ENCODE results near the gene TMED9.

TMED9 gene

DNA sequence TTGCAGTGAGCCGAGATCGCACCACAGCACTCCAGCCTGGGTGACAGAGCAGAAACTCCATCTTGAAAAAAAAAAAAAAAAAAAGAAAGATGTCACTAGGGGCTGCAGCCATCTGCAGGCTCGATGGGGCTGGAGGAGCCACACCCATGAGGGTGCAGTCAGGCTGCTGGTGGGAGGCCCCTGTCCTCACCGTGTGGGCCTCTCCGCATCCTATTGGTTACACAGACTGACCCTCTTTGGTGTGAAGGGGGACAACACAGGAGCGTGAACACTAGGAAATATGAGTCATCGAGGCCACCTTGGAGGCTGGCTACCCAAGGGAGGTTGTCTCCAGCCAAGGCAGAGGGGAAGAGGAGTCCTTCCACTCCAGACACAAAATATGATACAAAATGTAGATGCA lies 23.7 kb upstream of the TMED9 start:
- Histone ChIP-seq H3K4me3 (ENCODE audit: low read length) (no peak overlapping the region), H3K27me3 (replicated peaks; ENCODE audit: insufficient read depth, low read length) (no peaks in the 10 kb centered on the region), H4K20me1 (ENCODE audit: insufficient read depth, low read length) (no peaks in the 10 kb centered on the region), H3K4me2 (ENCODE audit: low read depth, low read length) (no peak overlapping the region), H3K9ac (ENCODE audit: low read length) (no peak overlapping the region), H3K27ac (ENCODE audit: low read length) (no peak overlapping the region), H3K36me3 (replicated peaks; ENCODE audit: insufficient read depth, low read length) (no peaks in the 10 kb centered on the region), H3F3A (ENCODE audit: insufficient read depth, low read length) (no peaks in the 10 kb centered on the region), H3K4me1 (ENCODE audit: low read length) (no peaks in the 10 kb centered on the region), H3K9me2 (replicated peaks; ENCODE audit: insufficient read depth, low read length) (no peaks in the 10 kb centered on the region), H3K79me2 (ENCODE audit: low read length) (no peaks in the 10 kb centered on the region), H3K9me3 (replicated peaks; ENCODE audit: insufficient read depth, low read length) (no peaks in the 10 kb centered on the region), H2AFZ (ENCODE audit: low read length) (no peak overlapping the region)
- no peak for DNase-seq
- TF ChIP-seq EZH2phosphoT487 (IDR thresholded peaks at IDR 0.05; ENCODE audit: low read length) (no peak), EZH2 (optimal IDR thresholded peaks at IDR 0.05; ENCODE audit: low read depth, low read length) (no peak)
- TF ChIP-seq, protein P1, sequence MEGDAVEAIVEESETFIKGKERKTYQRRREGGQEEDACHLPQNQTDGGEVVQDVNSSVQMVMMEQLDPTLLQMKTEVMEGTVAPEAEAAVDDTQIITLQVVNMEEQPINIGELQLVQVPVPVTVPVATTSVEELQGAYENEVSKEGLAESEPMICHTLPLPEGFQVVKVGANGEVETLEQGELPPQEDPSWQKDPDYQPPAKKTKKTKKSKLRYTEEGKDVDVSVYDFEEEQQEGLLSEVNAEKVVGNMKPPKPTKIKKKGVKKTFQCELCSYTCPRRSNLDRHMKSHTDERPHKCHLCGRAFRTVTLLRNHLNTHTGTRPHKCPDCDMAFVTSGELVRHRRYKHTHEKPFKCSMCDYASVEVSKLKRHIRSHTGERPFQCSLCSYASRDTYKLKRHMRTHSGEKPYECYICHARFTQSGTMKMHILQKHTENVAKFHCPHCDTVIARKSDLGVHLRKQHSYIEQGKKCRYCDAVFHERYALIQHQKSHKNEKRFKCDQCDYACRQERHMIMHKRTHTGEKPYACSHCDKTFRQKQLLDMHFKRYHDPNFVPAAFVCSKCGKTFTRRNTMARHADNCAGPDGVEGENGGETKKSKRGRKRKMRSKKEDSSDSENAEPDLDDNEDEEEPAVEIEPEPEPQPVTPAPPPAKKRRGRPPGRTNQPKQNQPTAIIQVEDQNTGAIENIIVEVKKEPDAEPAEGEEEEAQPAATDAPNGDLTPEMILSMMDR (IDR thresholded peaks at IDR 0.05; ENCODE audit: low read length) = no peak

GRCh38 chr5:177569894-177570293 lies 22.1 kb upstream of the TMED9 start:
- Histone ChIP-seq H3K79me2 (ENCODE audit: low read length) (no peaks in the 10 kb centered on the region), H3K9me3 (replicated peaks; ENCODE audit: insufficient read depth, low read length) (no peaks in the 10 kb centered on the region), H3K9me2 (replicated peaks; ENCODE audit: insufficient read depth, low read length) (no peaks in the 10 kb centered on the region), H3K27ac (ENCODE audit: low read length) (no peak overlapping the region), H4K20me1 (ENCODE audit: insufficient read depth, low read length) (no peaks in the 10 kb centered on the region), H3K9ac (ENCODE audit: low read length) (no peak overlapping the region), H3K36me3 (replicated peaks; ENCODE audit: insufficient read depth, low read length) (no peaks in the 10 kb centered on the region), H3K4me3 (ENCODE audit: low read length) (no peak overlapping the region), H3F3A (ENCODE audit: insufficient read depth, low read length) (no peaks in the 10 kb centered on the region), H2AFZ (ENCODE audit: low read length) (no peak overlapping the region), H3K4me1 (ENCODE audit: low read length) (no peaks in the 10 kb centered on the region), H3K4me2 (ENCODE audit: low read depth, low read length) (no peak overlapping the region), H3K27me3 (replicated peaks; ENCODE audit: insufficient read depth, low read length) (peaks cover 13% of the 10 kb centered on the region)
- DNase-seq = no peak
- TF ChIP-seq, protein P1 (IDR thresholded peaks at IDR 0.05; ENCODE audit: low read length) = no peak
- TF ChIP-seq EZH2 (optimal IDR thresholded peaks at IDR 0.05; ENCODE audit: low read depth, low read length) = no peak
- no peak for TF ChIP-seq EZH2phosphoT487 (IDR thresholded peaks at IDR 0.05; ENCODE audit: low read length)

DNA sequence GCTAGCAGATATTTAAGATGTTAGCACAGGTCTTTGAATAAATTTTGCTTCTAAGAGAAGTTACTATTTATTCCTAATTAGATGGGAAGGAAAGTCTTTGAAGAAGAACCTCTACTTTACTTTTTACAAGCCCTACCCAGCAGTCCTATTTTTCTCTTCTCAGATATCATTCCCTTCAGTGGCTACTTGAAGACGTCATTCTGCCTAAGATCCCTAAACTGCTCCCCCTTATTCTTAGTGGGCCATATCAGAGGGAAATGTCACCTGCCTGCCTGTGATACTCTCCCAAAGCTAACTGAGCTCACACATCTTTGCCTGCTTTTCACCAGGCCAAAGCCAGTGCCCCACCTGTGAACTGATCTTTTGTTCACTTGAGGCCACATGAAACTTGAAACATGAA lies 16.5 kb upstream of the TMED9 start:
- no peaks in the 10 kb centered on the region for H3K4me1 ChIP-seq (ENCODE audit: low read length)

More for the DNA sequence above, 16.5 kb upstream of the TMED9 start:
- no peaks in the 10 kb centered on the region for H3K36me3 ChIP-seq (replicated peaks; ENCODE audit: insufficient read depth, low read length)
- no peaks in the 10 kb centered on the region for H3K9me2 ChIP-seq (replicated peaks; ENCODE audit: insufficient read depth, low read length)
- no peak overlapping the region for H3K4me3 ChIP-seq (ENCODE audit: low read length)
- DNase-seq = no peak
- H2AFZ ChIP-seq (ENCODE audit: low read length) = no peak overlapping the region
- H3K27ac ChIP-seq (ENCODE audit: low read length) = no peak overlapping the region
- no peak for TF ChIP-seq EZH2phosphoT487 (IDR thresholded peaks at IDR 0.05; ENCODE audit: low read length)
- no peak for TF ChIP-seq EZH2 (optimal IDR thresholded peaks at IDR 0.05; ENCODE audit: low read depth, low read length)
- TF ChIP-seq, protein P1 (IDR thresholded peaks at IDR 0.05; ENCODE audit: low read length) = no peak
- H3K27me3 ChIP-seq (replicated peaks; ENCODE audit: insufficient read depth, low read length) = peaks cover 25% of the 10 kb centered on the region
- no peak overlapping the region for H3K4me2 ChIP-seq (ENCODE audit: low read depth, low read length)
- no peak overlapping the region for H3K9ac ChIP-seq (ENCODE audit: low read length)
- H3K9me3 ChIP-seq (replicated peaks; ENCODE audit: insufficient read depth, low read length) = no peaks in the 10 kb centered on the region
- H3K79me2 ChIP-seq (ENCODE audit: low read length) = no peaks in the 10 kb centered on the region
- H4K20me1 ChIP-seq (ENCODE audit: insufficient read depth, low read length) = no peaks in the 10 kb centered on the region
- no peaks in the 10 kb centered on the region for H3F3A ChIP-seq (ENCODE audit: insufficient read depth, low read length)
